HG03025 (cell line): ENCODE results near the gene RUBCNL.
A peak's percentile ranks its signal among the peaks of the same experiment; 100 is the strongest.

ENCODE experiments used
- ATAC-seq: cut with Tn5 transposase; IDR thresholded peaks from one replicate; pipeline ENCODE4 v1.9.1; 2021; ENCODE audit warnings: mild to moderate bottlenecking, moderate library complexity; ENCODE audit not compliant: unreplicated experiment, low FRiP score

RUBCNL gene

GRCh38 chr13:46313432-46314257, 73.4 kb downstream of the RUBCNL start:
- ATAC-seq: no peak

- ATAC-seq: no peak
These were observed 74.0 kb downstream of the RUBCNL start for GRCh38 chr13:46313024-46313423.

GRCh38 chr13:46311217-46311616, 75.8 kb downstream of the RUBCNL start:
- ATAC-seq: no peak

GRCh38 chr13:46310066-46310465, 77.0 kb downstream of the RUBCNL start:
- ATAC-seq: no peak

- ATAC-seq: no peak
These were observed 79.5 kb downstream of the RUBCNL start for GRCh38 chr13:46307554-46307953.

- ATAC-seq: no peak
These were observed 82.5 kb downstream of the RUBCNL start for GRCh38 chr13:46304546-46304945.

- ATAC-seq: no peak
These were observed 83.2 kb downstream of the RUBCNL start for GRCh38 chr13:46303742-46304385.

- ATAC-seq: no peak
These were observed 89.7 kb downstream of the RUBCNL start for GRCh38 chr13:46297361-46297811.

- ATAC-seq: no peak
These were observed 90.1 kb downstream of the RUBCNL start for GRCh38 chr13:46296921-46297320.

- ATAC-seq: peak; percentile 31
These were observed 90.8 kb downstream of the RUBCNL start for GRCh38 chr13:46296115-46296822.

GRCh38 chr13:46295491-46296114, 91.4 kb downstream of the RUBCNL start:
- ATAC-seq: peak; percentile 75

GRCh38 chr13:46293436-46293835, 93.6 kb downstream of the RUBCNL start:
- no peak for ATAC-seq
